Naive thymus-derived CD8-positive, alpha-beta T cell (primary cell): ENCODE data around the gene USP17L5. TPM values are rescaled to one million over a fixed set of nuclear protein-coding genes. Genes with fewer than 3 reads are reported as not detected.
A peak's percentile ranks its signal among the peaks of the same experiment; 100 is the strongest.
"Not testable (repeated sequence)": the region's sequence is repeated elsewhere in the genome, so short reads cannot be mapped to it uniquely, and the experiment has no call there.

Source experiments
- ATAC-seq, 2 donors: fragments of 150-1000 bp; cut with Tn5 transposase in 1 of 2; sonication (Bioruptor Pico), chemical (Tn5 transposase) in 1 of 2; 1 replicate in 1 of 2; 2 replicates in 1 of 2; pipeline ENCODE4 v1.10.0; 2021; ENCODE audit warnings: mild to moderate bottlenecking in 2 of 2, moderate library complexity in 2 of 2
- POLR2A ChIA-PET: fragments of 350-600 bp; sonication (Branson Sonifier 250); formaldehyde crosslinking; loops from one replicate; lab custom pipeline; 2021; ENCODE audit warnings: antibody characterized with exemption; lab: Charles Lee
- DNase-seq, 10 donors: peaks; one replicate each; pipeline versions ENCODE4 v3.0.0 to v3.0.0-alpha.2; 2020 to 2022
- H3K27ac Mint-ChIP-seq, 10 donors: one replicate each; pipeline ENCODE4 v1.8.0; 2020 to 2022; ENCODE audit warnings: mild to moderate bottlenecking in 10 of 10, mixed read lengths in 10 of 10, moderate library complexity in 4 of 10, inconsistent platforms in 1 of 10
- H3K27me3 Mint-ChIP-seq, 5 donors: one replicate each; pipeline ENCODE4 v1.8.0; 2021 to 2022; ENCODE audit warnings: mixed read lengths in 5 of 5
- H3K36me3 Mint-ChIP-seq, 3 donors: one replicate each; pipeline ENCODE4 v1.8.0; 2020 to 2022; ENCODE audit warnings: mixed read lengths in 3 of 3, mild to moderate bottlenecking in 2 of 3, inconsistent platforms in 1 of 3
- H3K4me1 Mint-ChIP-seq, 4 donors: one replicate each; pipeline ENCODE4 v1.8.0; 2021 to 2022; ENCODE audit warnings: mixed read lengths in 4 of 4
- H3K4me3 Mint-ChIP-seq, 10 donors: one replicate each; pipeline ENCODE4 v1.8.0; 2020 to 2022; ENCODE audit warnings: mild to moderate bottlenecking in 10 of 10, mixed read lengths in 10 of 10, moderate library complexity in 6 of 10, inconsistent platforms in 1 of 10
- H3K9me3 Mint-ChIP-seq, 9 donors: one replicate each; pipeline ENCODE4 v1.8.0; 2020 to 2022; ENCODE audit warnings: mixed read lengths in 9 of 9, mild to moderate bottlenecking in 3 of 9, inconsistent platforms in 1 of 9, moderate library complexity in 1 of 9
- polyA plus RNA-seq, 3 donors: library from polyadenylated mRNA; unstranded; fragments of 300-500 nt; fragmentation: Illumina TruSeq; gene quantifications; one replicate each; pipeline ENCODE4 v1.2.3, GENCODE V29; 2021
- total RNA-seq, 8 experiments: library from RNA in 2 of 8; stranded (reverse) in 2 of 8; gene quantifications; one replicate each; pipeline ENCODE4 v1.2.3 and lab custom pipeline; 2021 to 2026

USP17L5 gene
- not detected for total RNA-seq
- polyA plus RNA-seq = not detected
- 0 reads per million in 6 experiments for total RNA-seq (lab: John Stamatoyannopoulos, UW)

DNA sequence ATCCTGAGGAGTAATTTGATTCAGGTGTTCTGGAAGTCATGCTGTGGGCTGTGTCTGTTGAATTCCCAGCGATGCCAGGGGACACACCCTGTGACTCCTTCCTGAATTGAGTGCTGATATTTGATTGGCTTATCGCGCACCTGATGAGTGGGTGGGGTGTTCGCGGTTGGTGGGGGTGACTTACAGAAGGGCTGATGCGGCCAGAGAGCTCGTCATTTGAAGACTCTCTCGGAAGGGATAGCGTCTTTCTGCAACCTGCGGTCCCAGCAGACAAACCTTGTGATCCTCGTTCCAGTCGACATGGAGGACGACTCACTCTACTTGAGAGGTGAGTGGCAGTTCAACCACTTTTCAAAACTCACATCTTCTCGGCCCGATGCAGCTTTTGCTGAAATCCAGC, at the start of gene USP17L5:
TSS of gene USP17L5 (plus strand) at position 301 of the 400 bp plus-strand sequence. CDS start at position 301, 0 bp downstream.
- H3K27ac Mint-ChIP-seq, H3K4me1 Mint-ChIP-seq, H3K36me3 Mint-ChIP-seq, H3K9me3 Mint-ChIP-seq, H3K27me3 Mint-ChIP-seq, ATAC-seq, DNase-seq, POLR2A ChIA-PET, H3K4me3 Mint-ChIP-seq: not testable (repeated sequence)

- H3K36me3 Mint-ChIP-seq, ATAC-seq, H3K4me3 Mint-ChIP-seq, H3K9me3 Mint-ChIP-seq, H3K4me1 Mint-ChIP-seq, H3K27me3 Mint-ChIP-seq, H3K27ac Mint-ChIP-seq, POLR2A ChIA-PET: not testable (repeated sequence)
- peak in 4 of 10 donors; percentile 0 to 9 (median 4) for DNase-seq
Measured at GRCh38 chr4:9324191-9324590, 15.0 kb upstream of the USP17L5 start.

DNA sequence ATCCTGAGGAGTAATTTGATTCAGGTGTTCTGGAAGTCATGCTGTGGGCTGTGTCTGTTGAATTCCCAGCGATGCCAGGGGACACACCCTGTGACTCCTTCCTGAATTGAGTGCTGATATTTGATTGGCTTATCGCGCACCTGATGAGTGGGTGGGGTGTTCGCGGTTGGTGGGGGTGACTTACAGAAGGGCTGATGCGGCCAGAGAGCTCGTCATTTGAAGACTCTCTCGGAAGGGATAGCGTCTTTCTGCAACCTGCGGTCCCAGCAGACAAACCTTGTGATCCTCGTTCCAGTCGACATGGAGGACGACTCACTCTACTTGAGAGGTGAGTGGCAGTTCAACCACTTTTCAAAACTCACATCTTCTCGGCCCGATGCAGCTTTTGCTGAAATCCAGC, 14.3 kb upstream of the USP17L5 start, which contains the start of gene USP17L24:
TSS of gene USP17L24 (plus strand) at position 301 of the 400 bp plus-strand sequence. CDS start at position 301, 0 bp downstream.
- H3K9me3 Mint-ChIP-seq, H3K4me1 Mint-ChIP-seq, H3K27ac Mint-ChIP-seq, H3K4me3 Mint-ChIP-seq, H3K27me3 Mint-ChIP-seq, ATAC-seq, POLR2A ChIA-PET, DNase-seq, H3K36me3 Mint-ChIP-seq: not testable (repeated sequence)

DNA sequence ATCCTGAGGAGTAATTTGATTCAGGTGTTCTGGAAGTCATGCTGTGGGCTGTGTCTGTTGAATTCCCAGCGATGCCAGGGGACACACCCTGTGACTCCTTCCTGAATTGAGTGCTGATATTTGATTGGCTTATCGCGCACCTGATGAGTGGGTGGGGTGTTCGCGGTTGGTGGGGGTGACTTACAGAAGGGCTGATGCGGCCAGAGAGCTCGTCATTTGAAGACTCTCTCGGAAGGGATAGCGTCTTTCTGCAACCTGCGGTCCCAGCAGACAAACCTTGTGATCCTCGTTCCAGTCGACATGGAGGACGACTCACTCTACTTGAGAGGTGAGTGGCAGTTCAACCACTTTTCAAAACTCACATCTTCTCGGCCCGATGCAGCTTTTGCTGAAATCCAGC, 9.6 kb upstream of the USP17L5 start, which contains the start of gene USP17L25:
TSS of gene USP17L25 (plus strand) at position 301 of the 400 bp plus-strand sequence. CDS start at position 301, 0 bp downstream.
- H3K27me3 Mint-ChIP-seq, H3K4me3 Mint-ChIP-seq, DNase-seq, POLR2A ChIA-PET, H3K9me3 Mint-ChIP-seq, H3K4me1 Mint-ChIP-seq, ATAC-seq, H3K27ac Mint-ChIP-seq, H3K36me3 Mint-ChIP-seq: not testable (repeated sequence)

DNA sequence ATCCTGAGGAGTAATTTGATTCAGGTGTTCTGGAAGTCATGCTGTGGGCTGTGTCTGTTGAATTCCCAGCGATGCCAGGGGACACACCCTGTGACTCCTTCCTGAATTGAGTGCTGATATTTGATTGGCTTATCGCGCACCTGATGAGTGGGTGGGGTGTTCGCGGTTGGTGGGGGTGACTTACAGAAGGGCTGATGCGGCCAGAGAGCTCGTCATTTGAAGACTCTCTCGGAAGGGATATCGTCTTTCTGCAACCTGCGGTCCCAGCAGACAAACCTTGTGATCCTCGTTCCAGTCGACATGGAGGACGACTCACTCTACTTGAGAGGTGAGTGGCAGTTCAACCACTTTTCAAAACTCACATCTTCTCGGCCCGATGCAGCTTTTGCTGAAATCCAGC, 4.8 kb upstream of the USP17L5 start, which contains the start of gene USP17L26:
TSS of gene USP17L26 (plus strand) at position 301 of the 400 bp plus-strand sequence. CDS start at position 301, 0 bp downstream.
- DNase-seq, H3K36me3 Mint-ChIP-seq, H3K27me3 Mint-ChIP-seq, POLR2A ChIA-PET, H3K4me3 Mint-ChIP-seq, H3K9me3 Mint-ChIP-seq, ATAC-seq, H3K4me1 Mint-ChIP-seq, H3K27ac Mint-ChIP-seq: not testable (repeated sequence)

DNA sequence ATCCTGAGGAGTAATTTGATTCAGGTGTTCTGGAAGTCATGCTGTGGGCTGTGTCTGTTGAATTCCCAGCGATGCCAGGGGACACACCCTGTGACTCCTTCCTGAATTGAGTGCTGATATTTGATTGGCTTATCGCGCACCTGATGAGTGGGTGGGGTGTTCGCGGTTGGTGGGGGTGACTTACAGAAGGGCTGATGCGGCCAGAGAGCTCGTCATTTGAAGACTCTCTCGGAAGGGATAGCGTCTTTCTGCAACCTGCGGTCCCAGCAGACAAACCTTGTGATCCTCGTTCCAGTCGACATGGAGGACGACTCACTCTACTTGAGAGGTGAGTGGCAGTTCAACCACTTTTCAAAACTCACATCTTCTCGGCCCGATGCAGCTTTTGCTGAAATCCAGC, 4.6 kb downstream of the USP17L5 start, which contains the start of gene USP17L27:
TSS of gene USP17L27 (plus strand) at position 301 of the 400 bp plus-strand sequence. CDS start at position 301, 0 bp downstream.
- ATAC-seq, DNase-seq, H3K27me3 Mint-ChIP-seq, H3K4me3 Mint-ChIP-seq, H3K9me3 Mint-ChIP-seq, H3K4me1 Mint-ChIP-seq, H3K27ac Mint-ChIP-seq, H3K36me3 Mint-ChIP-seq, POLR2A ChIA-PET: not testable (repeated sequence)

GRCh38 chr4:9348593-9348992, 9.4 kb downstream of the USP17L5 start, which contains the start of gene USP17L28:
Gene USP17L28 (plus strand): TSS chr4:9348893. CDS start chr4:9348893, 0 bp downstream.
- H3K36me3 Mint-ChIP-seq, H3K4me1 Mint-ChIP-seq, ATAC-seq, H3K27ac Mint-ChIP-seq, H3K4me3 Mint-ChIP-seq, H3K27me3 Mint-ChIP-seq, H3K9me3 Mint-ChIP-seq, DNase-seq, POLR2A ChIA-PET: not testable (repeated sequence)

DNA sequence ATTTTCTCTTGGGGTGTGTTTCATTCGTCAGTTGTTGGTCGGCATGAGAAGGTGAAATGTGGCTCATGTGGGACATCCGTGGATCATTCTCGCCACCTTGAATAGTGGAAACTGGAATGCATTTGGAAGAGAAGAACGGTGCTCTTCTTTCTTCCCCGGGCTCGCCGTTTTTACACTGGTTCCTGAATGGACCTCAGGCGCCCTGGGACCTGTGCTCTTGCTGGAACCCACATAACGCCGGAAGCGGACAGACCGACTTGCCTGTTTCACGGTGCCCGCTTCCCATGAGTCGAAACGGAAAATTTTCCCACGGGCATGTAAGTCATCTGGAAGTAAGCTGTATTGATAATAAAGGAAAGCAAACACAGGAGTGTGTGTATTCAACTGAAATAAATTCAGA, 11.7 kb downstream of the USP17L5 start:
- H3K4me3 Mint-ChIP-seq, POLR2A ChIA-PET, H3K9me3 Mint-ChIP-seq, H3K4me1 Mint-ChIP-seq, ATAC-seq, H3K27ac Mint-ChIP-seq, H3K36me3 Mint-ChIP-seq, H3K27me3 Mint-ChIP-seq: not testable (repeated sequence)
- DNase-seq = peak in 1 of 10 donors; percentile 4

DNA sequence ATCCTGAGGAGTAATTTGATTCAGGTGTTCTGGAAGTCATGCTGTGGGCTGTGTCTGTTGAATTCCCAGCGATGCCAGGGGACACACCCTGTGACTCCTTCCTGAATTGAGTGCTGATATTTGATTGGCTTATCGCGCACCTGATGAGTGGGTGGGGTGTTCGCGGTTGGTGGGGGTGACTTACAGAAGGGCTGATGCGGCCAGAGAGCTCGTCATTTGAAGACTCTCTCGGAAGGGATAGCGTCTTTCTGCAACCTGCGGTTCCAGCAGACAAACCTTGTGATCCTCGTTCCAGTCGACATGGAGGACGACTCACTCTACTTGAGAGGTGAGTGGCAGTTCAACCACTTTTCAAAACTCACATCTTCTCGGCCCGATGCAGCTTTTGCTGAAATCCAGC, 14.1 kb downstream of the USP17L5 start, which contains the start of gene USP17L29:
TSS of gene USP17L29 (plus strand) at position 301 of the 400 bp plus-strand sequence. CDS start at position 301, 0 bp downstream.
- H3K27ac Mint-ChIP-seq, H3K36me3 Mint-ChIP-seq, DNase-seq, H3K4me3 Mint-ChIP-seq, POLR2A ChIA-PET, H3K9me3 Mint-ChIP-seq, ATAC-seq, H3K4me1 Mint-ChIP-seq, H3K27me3 Mint-ChIP-seq: not testable (repeated sequence)

DNA sequence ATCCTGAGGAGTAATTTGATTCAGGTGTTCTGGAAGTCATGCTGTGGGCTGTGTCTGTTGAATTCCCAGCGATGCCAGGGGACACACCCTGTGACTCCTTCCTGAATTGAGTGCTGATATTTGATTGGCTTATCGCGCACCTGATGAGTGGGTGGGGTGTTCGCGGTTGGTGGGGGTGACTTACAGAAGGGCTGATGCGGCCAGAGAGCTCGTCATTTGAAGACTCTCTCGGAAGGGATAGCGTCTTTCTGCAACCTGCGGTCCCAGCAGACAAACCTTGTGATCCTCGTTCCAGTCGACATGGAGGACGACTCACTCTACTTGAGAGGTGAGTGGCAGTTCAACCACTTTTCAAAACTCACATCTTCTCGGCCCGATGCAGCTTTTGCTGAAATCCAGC, 23.6 kb downstream of the USP17L5 start, which contains the start of gene USP17L30:
TSS of gene USP17L30 (plus strand) at position 301 of the 400 bp plus-strand sequence. CDS start at position 301, 0 bp downstream.
- H3K9me3 Mint-ChIP-seq, POLR2A ChIA-PET, H3K4me3 Mint-ChIP-seq, H3K4me1 Mint-ChIP-seq, ATAC-seq, DNase-seq, H3K27me3 Mint-ChIP-seq, H3K27ac Mint-ChIP-seq, H3K36me3 Mint-ChIP-seq: not testable (repeated sequence)

DNA sequence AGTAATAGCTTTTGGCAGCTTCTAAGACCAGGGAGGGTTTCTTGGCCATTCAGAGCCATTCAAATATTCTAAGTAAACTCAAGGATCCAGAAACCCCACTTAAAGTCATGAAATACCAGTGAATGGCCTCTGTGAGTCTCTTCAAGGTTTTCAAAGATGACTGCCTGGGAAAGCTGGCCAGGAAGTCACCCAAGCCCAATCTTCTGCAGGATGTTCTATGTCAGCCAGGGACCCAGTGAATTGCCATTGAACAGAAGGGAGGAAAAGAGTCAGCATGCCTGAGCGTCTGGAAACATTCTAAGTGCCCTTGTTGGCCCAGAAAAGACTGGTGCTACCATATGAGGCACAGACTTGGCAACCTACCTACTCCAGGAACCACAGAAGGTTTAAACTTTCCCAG, 40.7 kb downstream of the USP17L5 start:
- H3K4me1 Mint-ChIP-seq, H3K36me3 Mint-ChIP-seq, H3K9me3 Mint-ChIP-seq, DNase-seq, ATAC-seq, H3K27ac Mint-ChIP-seq, H3K27me3 Mint-ChIP-seq, POLR2A ChIA-PET: not testable (repeated sequence)
- H3K4me3 Mint-ChIP-seq = peak overlapping the region in 4 of 10 donors; percentile 4 to 16 (median 10)

- peak overlapping the region in 9 of 10 donors; percentile 12 to 73 (median 57) for H3K4me3 Mint-ChIP-seq
- H3K9me3 Mint-ChIP-seq, H3K27me3 Mint-ChIP-seq, H3K4me1 Mint-ChIP-seq, H3K36me3 Mint-ChIP-seq, H3K27ac Mint-ChIP-seq, POLR2A ChIA-PET: not testable (repeated sequence)
- DNase-seq (peak; percentile 21 to 64 (median 58)), ATAC-seq (peak; percentile 48 to 53)
Measured at GRCh38 chr4:9381012-9381534, 41.9 kb downstream of the USP17L5 start.

DNA sequence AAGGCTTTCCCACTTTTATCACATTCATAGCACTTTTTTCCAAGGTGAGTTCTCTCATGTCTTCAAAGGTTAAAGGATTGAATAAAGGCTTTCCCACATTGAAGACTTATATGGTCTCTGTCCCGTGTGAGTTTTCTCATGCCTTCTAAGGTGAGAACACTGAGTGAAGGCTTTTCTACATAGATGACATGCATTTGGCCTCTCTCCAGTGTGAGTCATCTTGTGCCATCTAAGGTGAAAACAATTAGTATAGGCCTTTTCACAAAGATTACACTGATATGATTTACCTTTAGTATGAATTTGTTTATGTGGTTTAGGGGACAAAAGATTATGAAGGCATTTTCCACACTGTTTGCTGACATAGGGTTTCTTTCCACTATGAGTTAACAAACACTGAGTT, 44.9 kb downstream of the USP17L5 start:
- no peak for ATAC-seq
- H3K27ac Mint-ChIP-seq = no peak overlapping the region
- peaks cover 0 to 5% (median 0%) of the 10 kb centered on the region in 5 donors for H3K27me3 Mint-ChIP-seq
- H3K4me3 Mint-ChIP-seq = no peak overlapping the region
- no peaks in the 10 kb centered on the region for H3K36me3 Mint-ChIP-seq
- H3K9me3 Mint-ChIP-seq = no peaks in the 10 kb centered on the region
- no peak for DNase-seq
- peaks cover 0 to 3% (median under 1%) of the 10 kb centered on the region in 4 donors for H3K4me1 Mint-ChIP-seq
- POLR2A ChIA-PET = no interaction called here
